Fibroblast of pulmonary artery (primary cell): ENCODE data around the gene DOCK8.

Experiments
- DNase-seq: peaks from one replicate; pipeline ENCODE4 v3.0.0-alpha.2; 2010; ENCODE audit warnings: low read depth
- H3K4me3 ChIP-seq: replicated peaks from 2 replicates; pipeline ENCODE4 v1.5.1; 2011; ENCODE audit warnings: low read depth, mild to moderate bottlenecking, control low read depth, low read length, moderate library complexity
- TF ChIP-seq, protein P1 (sequence below): IDR thresholded peaks from 2 replicates; pipeline ENCODE4 v1.5.1; 2011; ENCODE audit warnings: mild to moderate bottlenecking, control low read depth, low read length, inconsistent platforms; ENCODE audit errors: missing control alignments

Gene DOCK8

DNA sequence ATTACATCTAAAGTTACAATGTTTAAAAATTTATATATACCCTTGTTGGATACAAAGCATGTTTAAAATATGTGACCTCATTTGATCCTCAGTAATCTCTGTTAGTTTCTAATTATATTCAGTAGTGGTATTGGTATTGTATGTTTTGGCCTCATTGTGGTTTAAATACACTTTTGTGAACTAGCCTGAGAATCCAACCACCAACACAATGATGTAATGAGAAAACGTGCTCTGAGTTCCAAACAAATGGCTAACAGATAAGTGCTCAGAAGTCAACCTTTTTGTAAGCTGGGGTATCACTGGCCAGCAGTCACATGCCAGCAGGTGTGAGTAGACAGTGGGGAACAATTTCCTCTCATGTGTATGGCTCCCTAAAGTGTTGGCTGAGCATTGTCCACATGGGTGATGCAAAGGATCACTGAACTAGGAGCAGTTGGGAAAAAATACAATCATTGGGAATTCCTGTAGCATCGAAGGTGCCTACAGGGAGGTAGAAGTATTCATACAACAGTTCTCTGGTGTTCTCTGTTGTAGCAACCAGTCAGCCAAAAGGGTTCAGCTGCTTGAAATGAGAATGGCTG, 56.1 kb downstream of the DOCK8 start:
- TF ChIP-seq, protein P1, sequence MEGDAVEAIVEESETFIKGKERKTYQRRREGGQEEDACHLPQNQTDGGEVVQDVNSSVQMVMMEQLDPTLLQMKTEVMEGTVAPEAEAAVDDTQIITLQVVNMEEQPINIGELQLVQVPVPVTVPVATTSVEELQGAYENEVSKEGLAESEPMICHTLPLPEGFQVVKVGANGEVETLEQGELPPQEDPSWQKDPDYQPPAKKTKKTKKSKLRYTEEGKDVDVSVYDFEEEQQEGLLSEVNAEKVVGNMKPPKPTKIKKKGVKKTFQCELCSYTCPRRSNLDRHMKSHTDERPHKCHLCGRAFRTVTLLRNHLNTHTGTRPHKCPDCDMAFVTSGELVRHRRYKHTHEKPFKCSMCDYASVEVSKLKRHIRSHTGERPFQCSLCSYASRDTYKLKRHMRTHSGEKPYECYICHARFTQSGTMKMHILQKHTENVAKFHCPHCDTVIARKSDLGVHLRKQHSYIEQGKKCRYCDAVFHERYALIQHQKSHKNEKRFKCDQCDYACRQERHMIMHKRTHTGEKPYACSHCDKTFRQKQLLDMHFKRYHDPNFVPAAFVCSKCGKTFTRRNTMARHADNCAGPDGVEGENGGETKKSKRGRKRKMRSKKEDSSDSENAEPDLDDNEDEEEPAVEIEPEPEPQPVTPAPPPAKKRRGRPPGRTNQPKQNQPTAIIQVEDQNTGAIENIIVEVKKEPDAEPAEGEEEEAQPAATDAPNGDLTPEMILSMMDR: no peak
- H3K4me3 ChIP-seq: no peak overlapping the region
- DNase-seq: no peak

GRCh38 chr9:272251-273213, 57.9 kb downstream of the DOCK8 start:
- TF ChIP-seq, protein P1: no peak
- H3K4me3 ChIP-seq: no peak overlapping the region
- no peak for DNase-seq

GRCh38 chr9:274406-274805, 59.7 kb downstream of the DOCK8 start:
- DNase-seq: no peak
- TF ChIP-seq, protein P1: no peak
- no peak overlapping the region for H3K4me3 ChIP-seq

DNA sequence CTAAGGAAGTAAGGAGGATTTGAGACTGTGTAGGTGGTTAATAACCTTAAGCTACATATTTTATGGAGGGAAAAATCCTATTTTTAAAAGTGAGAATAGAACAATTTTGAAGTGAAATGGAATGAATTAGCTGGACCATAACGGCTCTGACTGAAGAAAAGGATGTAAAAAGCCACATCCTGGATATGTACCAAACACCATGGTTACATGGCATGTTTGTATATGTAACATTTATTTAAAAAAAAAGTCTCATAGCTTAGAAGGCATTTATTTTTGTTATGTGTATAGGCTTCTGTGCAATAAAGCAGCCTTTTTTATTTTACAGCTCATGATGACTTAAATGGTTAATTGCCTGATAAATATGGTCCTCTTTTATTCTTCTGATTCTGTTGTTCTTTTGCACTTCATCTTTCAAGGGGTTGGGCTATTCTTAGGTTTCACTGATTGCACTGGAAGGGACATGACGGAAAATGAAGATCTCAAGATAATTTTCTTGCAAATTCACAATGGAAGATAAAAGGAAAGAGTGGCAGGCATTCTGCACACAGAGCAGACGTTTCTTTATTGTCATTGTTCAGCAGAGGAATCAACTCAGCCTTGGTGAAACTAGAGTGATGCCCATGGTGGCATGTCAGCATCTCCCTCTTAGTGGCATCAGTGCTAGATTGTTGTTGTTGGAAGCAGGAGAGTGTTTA, 63.1 kb downstream of the DOCK8 start:
- no peak overlapping the region for H3K4me3 ChIP-seq
- TF ChIP-seq, protein P1: no peak
- DNase-seq: no peak

DNA sequence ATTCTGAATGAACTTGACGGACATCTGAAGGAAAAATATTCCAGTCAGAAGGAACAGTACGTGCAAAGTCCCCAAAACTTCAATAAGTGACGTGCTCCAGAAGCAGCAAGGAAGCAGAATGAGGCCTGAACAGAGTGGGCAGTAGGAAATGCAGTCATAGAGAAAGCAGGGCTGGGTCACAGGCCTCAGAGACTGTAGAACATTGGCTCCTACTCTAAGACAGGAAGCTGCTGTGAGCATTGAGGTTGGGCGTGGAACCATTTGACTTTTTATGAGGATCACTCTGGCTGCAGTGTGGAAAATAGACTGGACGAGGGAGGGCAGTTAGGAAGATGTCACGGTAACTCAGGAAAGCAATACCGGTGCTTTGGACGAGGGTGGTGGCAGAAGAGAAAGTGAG, 64.0 kb downstream of the DOCK8 start:
- no peak overlapping the region for H3K4me3 ChIP-seq
- DNase-seq: no peak
- TF ChIP-seq, protein P1: no peak

DNA sequence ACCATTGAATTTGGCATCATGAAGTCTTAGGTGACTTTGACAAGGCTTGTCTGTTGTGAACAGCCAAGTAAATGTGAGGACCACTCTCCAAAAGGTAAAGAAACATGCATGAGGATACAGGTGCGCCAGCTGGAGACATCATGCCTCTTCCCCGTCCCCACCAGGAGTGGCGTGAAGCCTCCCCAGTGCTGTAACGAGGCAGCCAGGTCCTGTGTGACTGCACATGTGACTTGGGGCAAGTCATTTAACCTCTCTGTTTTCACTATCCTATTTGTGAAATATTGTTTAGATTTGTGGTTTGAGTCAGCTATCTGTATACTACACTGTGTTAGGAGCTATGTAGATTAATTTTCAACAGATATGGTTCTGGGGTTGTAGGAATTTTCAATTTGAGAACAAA, 65.0 kb downstream of the DOCK8 start:
- no peak overlapping the region for H3K4me3 ChIP-seq
- TF ChIP-seq, protein P1: no peak
- DNase-seq: no peak
